SK-N-MC (cell line): Measurements from ENCODE around the gene AHDC1.
"Not testable (repeated sequence)": the region's sequence is repeated elsewhere in the genome, so short reads cannot be mapped to it uniquely, and the experiment has no call there.

Source experiments
- EZH2 ChIP-seq: fragments of 200-600 bp; sonication (generic); IDR thresholded peaks from one replicate; pipeline ENCODE4 v1.6.1; 2017; ENCODE audit warnings: antibody characterized with exemption
- POLR2AphosphoS5 ChIP-seq: IDR thresholded peaks from 2 replicates; pipeline ENCODE4 v1.6.1; 2012; ENCODE audit warnings: mild to moderate bottlenecking, low read depth, low read length, borderline replicate concordance

- TF ChIP-seq POLR2AphosphoS5, EZH2: not testable (repeated sequence)
Measured at GRCh38 chr1:27619782-27620438, 16.0 kb upstream of the AHDC1 start.
